HepG2 (cell line): ENCODE results near the gene KCND2. TPM values are rescaled to one million over a fixed set of nuclear protein-coding genes. Genes with fewer than 3 reads are reported as not detected.

Experiments used
- ATAC-seq: fragments of 200-7000 bp; cut with Tn5 transposase; 3 replicates; pipeline ENCODE4 v1.9.1; 2020; ENCODE audit warnings: mild to moderate bottlenecking, moderate library complexity
- BruUV-seq: library from RNA; stranded (reverse); fragments of 400-500 nt; replicated peaks from 2 replicates; lab custom pipeline; 2021; lab: Mats Ljungman, UMichigan
- CTCF ChIA-PET: fragments of 300-600 bp; formaldehyde crosslinking; extraction: SDS; loops from one replicate; lab custom pipeline; 2021; ENCODE audit warnings: low total read pairs, inconsistent platforms, low intra/inter-chr PET ratio; lab: Yijun Ruan, JAX
- POLR2A ChIA-PET: fragments of 350-600 bp; sonication (Branson Sonifier 250); formaldehyde crosslinking; loops from one replicate; lab custom pipeline; 2020; ENCODE audit warnings: antibody characterized with exemption, inconsistent platforms; lab: Yijun Ruan, JAX
- DNase-seq: peaks from one replicate; pipeline ENCODE4 v3.0.0-alpha.2; 2015; ENCODE audit warnings: low spot score
- FAIRE-seq: peaks from 3 replicates; lab custom pipeline; 2011; peaks lifted over from hg19 to GRCh38; lab: Jason Lieb, UNC
- H2AFZ ChIP-seq: one replicate; pipeline ENCODE4 v1.6.1; 2011; ENCODE audit warnings: low read length, inconsistent platforms
- H3K27ac ChIP-seq: fragments of 300-600 bp; 3 replicates; pipeline ENCODE4 v1.8.0; 2011; ENCODE audit warnings: mixed run types, mild to moderate bottlenecking, mixed read lengths, low read length, inconsistent platforms; ENCODE audit not compliant: insufficient read depth; ENCODE audit errors: extremely low read length
- H3K27me3 ChIP-seq, 2 experiments: fragments of 200-600 bp in 1 of 2; 2 replicates in 1 of 2; 3 replicates in 1 of 2; pipeline versions ENCODE4 v1.6.0 to v1.8.0; 2011; ENCODE audit warnings: low read length in 2 of 2, mild to moderate bottlenecking in 2 of 2, moderate library complexity in 2 of 2, inconsistent platforms in 1 of 2; ENCODE audit not compliant: insufficient read depth in 2 of 2, control insufficient read depth in 1 of 2
- H3K36me3 ChIP-seq, 2 experiments: fragments of 200-600 bp in 1 of 2; replicated peaks in 1 of 2; 2 replicates in 1 of 2; 3 replicates in 1 of 2; pipeline versions ENCODE4 v1.5.1 to v1.8.0; 2011; ENCODE audit warnings: low read length in 2 of 2, inconsistent platforms in 1 of 2; ENCODE audit not compliant: insufficient read depth in 2 of 2, control insufficient read depth in 1 of 2
- H3K4me1 ChIP-seq: 2 replicates; pipeline ENCODE4 v1.5.1; 2012; ENCODE audit warnings: low read length, inconsistent platforms; ENCODE audit not compliant: insufficient read depth
- H3K4me2 ChIP-seq: 2 replicates; pipeline ENCODE4 v1.6.0; 2011; ENCODE audit warnings: low read depth, low read length, inconsistent platforms
- H3K4me3 ChIP-seq, 3 experiments: fragments of 200-600 bp in 1 of 3; sonication (generic), shearing (Covaris generic) in 1 of 3; replicated peaks in 1 of 3; 2 replicates each; pipeline ENCODE4 v1.5.1; 2011 to 2016; ENCODE audit warnings: low read length in 3 of 3, inconsistent platforms in 2 of 3, low read depth in 2 of 3, mild to moderate bottlenecking in 2 of 3, control low read depth in 1 of 3, mixed read lengths in 1 of 3; ENCODE audit not compliant: insufficient read depth in 1 of 3
- H3K79me2 ChIP-seq: one replicate; pipeline ENCODE4 v1.6.1; 2011; ENCODE audit warnings: low read length, inconsistent platforms; ENCODE audit not compliant: insufficient read depth
- H3K9ac ChIP-seq: 2 replicates; pipeline ENCODE4 v1.6.0; 2011; ENCODE audit warnings: mild to moderate bottlenecking, low read depth, low read length, inconsistent platforms; ENCODE audit not compliant: insufficient read depth
- H3K9me3 ChIP-seq: 2 replicates; pipeline ENCODE4 v1.5.1; 2012; ENCODE audit warnings: mild to moderate bottlenecking, low read length
- H4K20me1 ChIP-seq: 2 replicates; pipeline ENCODE4 v1.6.0; 2011; ENCODE audit warnings: inconsistent platforms, mild to moderate bottlenecking, low read length, moderate library complexity; ENCODE audit not compliant: insufficient read depth
- AGO1 ChIP-seq: fragments of 200-400 bp; formaldehyde crosslinking; IDR thresholded peaks from 2 replicates; pipeline ENCODE4 v1.6.1; 2017; ENCODE audit warnings: mild to moderate bottlenecking, low read depth, low read length, moderate library complexity; ENCODE audit not compliant: poor library complexity, severe bottlenecking
- AKAP8 ChIP-seq: sonication (generic); formaldehyde crosslinking; IDR thresholded peaks from 2 replicates; pipeline ENCODE4 v1.5.1; 2020; ENCODE audit warnings: mild to moderate bottlenecking, missing genetic modification reagents
- ATRX ChIP-seq: sonication (generic); formaldehyde crosslinking; IDR thresholded peaks from 2 replicates; pipeline ENCODE4 v1.4.0; 2020; ENCODE audit warnings: missing genetic modification reagents, borderline replicate concordance
- BCL6 ChIP-seq: IDR thresholded peaks from 2 replicates; pipeline ENCODE4 v1.6.1; 2016; ENCODE audit warnings: missing genetic modification reagents, missing compliant biosample characterization
- NRL ChIP-seq: sonication (generic); formaldehyde crosslinking; IDR thresholded peaks from 2 replicates; pipeline ENCODE4 v1.5.0; 2020; ENCODE audit warnings: missing genetic modification reagents, mild to moderate bottlenecking, moderate library complexity, borderline replicate concordance
- SMARCC2 ChIP-seq: fragments of 450-650 bp; IDR thresholded peaks from 2 replicates; pipeline ENCODE4 v1.6.1; 2017; ENCODE audit warnings: antibody characterized with exemption, mild to moderate bottlenecking
- SP5 ChIP-seq: IDR thresholded peaks from 2 replicates; pipeline ENCODE4 v1.6.1; 2016; ENCODE audit warnings: low read depth, borderline replicate concordance
- SRSF1 ChIP-seq: fragments of 200-400 bp; formaldehyde crosslinking; optimal IDR thresholded peaks from 2 replicates; pipeline ENCODE3; 2017; ENCODE audit warnings: mild to moderate bottlenecking, low read depth, low read length, moderate library complexity
- SRSF4 ChIP-seq: fragments of 200-400 bp; formaldehyde crosslinking; IDR thresholded peaks from one replicate; pipeline ENCODE4 v1.6.1; 2018; ENCODE audit warnings: mild to moderate bottlenecking, low read depth, low read length, moderate library complexity; ENCODE audit not compliant: poor library complexity, severe bottlenecking
- TMF1 ChIP-seq: sonication (generic); formaldehyde crosslinking; IDR thresholded peaks from 2 replicates; pipeline ENCODE4 v1.8.1; 2022; ENCODE audit warnings: low read depth, missing genetic modification reagents
- WGBS: methylation state at CpG from one replicate; pipeline ENCODE4 v1.1.6; 2017; ENCODE audit warnings: low lambda C conversion rate; 5-methylcytosine and 5-hydroxymethylcytosine counted together
- in situ Hi-C: cut with HindIII; loops from 2 replicates; pipeline ENCODE4 v1.10.0; 2017; ENCODE audit warnings: low pct_unique_long_range_greater_than_20kb; ENCODE audit not compliant: extremely low pct_ligation_motif_present
- intact Hi-C: fragments of 100-400 bp; cut with micrococcal nuclease; formaldehyde crosslinking; loops from one replicate; pipeline ENCODE4 v1.10.0; 2022; ENCODE audit not compliant: unreplicated experiment
- polyA plus RNA-seq, 8 experiments: library from polyadenylated mRNA; depleted of rRNA in 3 of 8; stranded (reverse) in 7 of 8; unstranded in 1 of 8; fragments of >200 nt; fragmentation: Illumina TruSeq in 4 of 8; extraction: Trizol in 4 of 8; gene quantifications; 2 replicates each; pipeline versions ENCODE4 v1.2.1 to v1.2.3, GENCODE V29; 2011 to 2016; ENCODE audit warnings: low read depth in 4 of 8, missing spikeins in 1 of 8, mixed read lengths in 1 of 8; ENCODE audit not compliant: insufficient read depth in 1 of 8
- total RNA-seq, 5 experiments: library from RNA; depleted of rRNA; stranded (reverse); fragments of >200 nt; fragmentation: Illumina TruSeq; extraction: Trizol; gene quantifications; 2 replicates each; pipeline ENCODE4 v1.2.3, GENCODE V29; 2016; ENCODE audit warnings: low read depth in 1 of 5
- TF ChIP-seq, protein P1 (sequence below): sonication (generic); formaldehyde crosslinking; IDR thresholded peaks from 2 replicates; pipeline ENCODE4 v1.5.1; 2020; ENCODE audit warnings: mild to moderate bottlenecking, moderate library complexity, missing genetic modification reagents
- TF ChIP-seq, protein P2 (sequence below): sonication (generic); formaldehyde crosslinking; IDR thresholded peaks from 2 replicates; pipeline ENCODE4 v1.4.0; 2020; ENCODE audit warnings: missing genetic modification reagents, mild to moderate bottlenecking, borderline replicate concordance
- TF ChIP-seq, protein P3 (sequence below): IDR thresholded peaks from 2 replicates; pipeline ENCODE4 v1.6.1; 2016; ENCODE audit warnings: missing compliant biosample characterization, missing genetic modification reagents, borderline replicate concordance
- TF ChIP-seq, protein P4 (sequence below): sonication (generic); formaldehyde crosslinking; IDR thresholded peaks from 2 replicates; pipeline ENCODE4 v1.8.0; 2022; ENCODE audit warnings: mild to moderate bottlenecking, missing genetic modification reagents, moderate library complexity
- TF ChIP-seq, protein P5 (sequence below): sonication (generic); formaldehyde crosslinking; IDR thresholded peaks from 2 replicates; pipeline ENCODE4 v1.4.0; 2020; ENCODE audit warnings: missing genetic modification reagents, mild to moderate bottlenecking, borderline replicate concordance

The KCND2 gene
- total and polyA plus RNA-seq, 2 of the 13 experiments (the other 11 are each of a cell fraction or from before 2014, with no cell fraction given), result not detected

DNA sequence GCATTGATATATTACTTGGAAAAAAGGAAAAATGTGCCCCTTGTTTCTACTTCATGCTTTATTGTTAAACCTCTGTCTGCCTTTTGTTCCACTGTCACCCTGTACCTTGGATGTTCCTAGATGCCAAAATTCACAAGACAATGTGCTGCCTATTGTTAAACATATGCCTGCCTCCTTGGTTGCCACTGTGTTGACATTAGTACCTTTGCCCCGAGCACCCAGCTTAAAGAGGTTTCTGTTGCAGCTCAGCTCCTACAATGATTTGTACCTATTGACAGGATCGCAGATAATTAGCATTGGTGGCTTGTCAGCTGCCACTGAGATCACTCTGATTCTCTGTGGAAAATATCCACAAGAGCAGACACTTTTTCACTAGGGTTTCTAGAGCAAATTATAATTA lies 188.0 kb downstream of the KCND2 start (continued):
- no peak for TF ChIP-seq SRSF4
- no peak for TF ChIP-seq AKAP8 (CRISPR knock-in tag)
- no peak for TF ChIP-seq AGO1
- TF ChIP-seq SRSF1, result no peak
- no peak for TF ChIP-seq ATRX (CRISPR knock-in tag)

DNA sequence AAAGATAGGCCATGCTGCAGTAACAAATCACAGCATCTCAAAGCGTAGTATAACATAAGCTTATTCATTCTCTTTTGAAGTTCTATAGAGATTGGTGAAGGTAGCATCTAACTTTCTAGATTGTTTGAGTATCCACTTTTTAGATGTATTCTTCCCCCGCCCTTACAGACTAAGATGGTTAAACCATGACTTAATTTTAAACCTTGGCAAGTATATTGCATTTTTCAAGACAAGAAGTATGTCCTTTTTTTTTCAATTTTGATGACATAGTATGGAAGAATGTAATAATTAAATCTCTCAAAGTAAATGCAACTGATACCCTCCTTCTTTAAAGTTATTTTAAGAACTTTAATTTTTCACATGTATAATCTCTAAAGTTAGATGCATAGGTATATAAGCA lies 190.0 kb downstream of the KCND2 start:
- H3K4me2 ChIP-seq, result no peak overlapping the region
- ChIA-PET POLR2A (no interaction called here), CTCF (no interaction called here)
- no peaks in the 10 kb centered on the region for H3K27me3 ChIP-seq
- FAIRE-seq (no peak), DNase-seq (no peak), ATAC-seq (no peak)
- H3K9ac ChIP-seq, result no peak overlapping the region
- no peaks in the 10 kb centered on the region for H3K79me2 ChIP-seq
- in situ Hi-C loops (no loop called here), intact Hi-C loops (no loop called here)
- no peaks in the 10 kb centered on the region for H3K4me1 ChIP-seq
- no peak overlapping the region for H2AFZ ChIP-seq
- BruUV-seq, result no TSS peak
- 0 out of 2 replicates have a peak, but pooled peaks cover 4% of the 10 kb centered on the region for H3K9me3 ChIP-seq
- 6% methylated on average over 2 of the region's 2 CpGs for WGBS
- no peak overlapping the region for H3K4me3 ChIP-seq
- no peaks in the 10 kb centered on the region for H3K36me3 ChIP-seq
- no peak overlapping the region for H3K27ac ChIP-seq
- H4K20me1 ChIP-seq, result no peaks in the 10 kb centered on the region
- TF ChIP-seq, protein P1, sequence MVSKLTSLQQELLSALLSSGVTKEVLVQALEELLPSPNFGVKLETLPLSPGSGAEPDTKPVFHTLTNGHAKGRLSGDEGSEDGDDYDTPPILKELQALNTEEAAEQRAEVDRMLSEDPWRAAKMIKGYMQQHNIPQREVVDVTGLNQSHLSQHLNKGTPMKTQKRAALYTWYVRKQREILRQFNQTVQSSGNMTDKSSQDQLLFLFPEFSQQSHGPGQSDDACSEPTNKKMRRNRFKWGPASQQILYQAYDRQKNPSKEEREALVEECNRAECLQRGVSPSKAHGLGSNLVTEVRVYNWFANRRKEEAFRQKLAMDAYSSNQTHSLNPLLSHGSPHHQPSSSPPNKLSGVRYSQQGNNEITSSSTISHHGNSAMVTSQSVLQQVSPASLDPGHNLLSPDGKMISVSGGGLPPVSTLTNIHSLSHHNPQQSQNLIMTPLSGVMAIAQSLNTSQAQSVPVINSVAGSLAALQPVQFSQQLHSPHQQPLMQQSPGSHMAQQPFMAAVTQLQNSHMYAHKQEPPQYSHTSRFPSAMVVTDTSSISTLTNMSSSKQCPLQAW (CRISPR knock-in tag), result no peak
- TF ChIP-seq, protein P2, sequence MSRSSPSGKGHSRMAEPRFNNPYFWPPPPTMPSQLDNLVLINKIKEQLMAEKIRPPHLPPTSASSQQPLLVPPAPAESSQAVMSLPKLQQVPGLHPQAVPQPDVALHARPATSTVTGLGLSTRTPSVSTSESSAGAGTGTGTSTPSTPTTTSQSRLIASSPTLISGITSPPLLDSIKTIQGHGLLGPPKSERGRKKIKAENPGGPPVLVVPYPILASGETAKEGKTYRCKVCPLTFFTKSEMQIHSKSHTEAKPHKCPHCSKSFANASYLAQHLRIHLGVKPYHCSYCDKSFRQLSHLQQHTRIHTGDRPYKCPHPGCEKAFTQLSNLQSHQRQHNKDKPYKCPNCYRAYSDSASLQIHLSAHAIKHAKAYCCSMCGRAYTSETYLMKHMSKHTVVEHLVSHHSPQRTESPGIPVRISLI, result no peak
- TF ChIP-seq BCL6 (CRISPR knock-in tag), result no peak
- TF ChIP-seq, protein P3, sequence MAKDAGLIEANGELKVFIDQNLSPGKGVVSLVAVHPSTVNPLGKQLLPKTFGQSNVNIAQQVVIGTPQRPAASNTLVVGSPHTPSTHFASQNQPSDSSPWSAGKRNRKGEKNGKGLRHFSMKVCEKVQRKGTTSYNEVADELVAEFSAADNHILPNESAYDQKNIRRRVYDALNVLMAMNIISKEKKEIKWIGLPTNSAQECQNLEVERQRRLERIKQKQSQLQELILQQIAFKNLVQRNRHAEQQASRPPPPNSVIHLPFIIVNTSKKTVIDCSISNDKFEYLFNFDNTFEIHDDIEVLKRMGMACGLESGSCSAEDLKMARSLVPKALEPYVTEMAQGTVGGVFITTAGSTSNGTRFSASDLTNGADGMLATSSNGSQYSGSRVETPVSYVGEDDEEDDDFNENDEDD (CRISPR knock-in tag), result no peak
- no peak for TF ChIP-seq NRL (CRISPR knock-in tag)
- no peak for TF ChIP-seq SP5 (CRISPR knock-in tag)
- no peak for TF ChIP-seq SMARCC2
- TF ChIP-seq, protein P4, sequence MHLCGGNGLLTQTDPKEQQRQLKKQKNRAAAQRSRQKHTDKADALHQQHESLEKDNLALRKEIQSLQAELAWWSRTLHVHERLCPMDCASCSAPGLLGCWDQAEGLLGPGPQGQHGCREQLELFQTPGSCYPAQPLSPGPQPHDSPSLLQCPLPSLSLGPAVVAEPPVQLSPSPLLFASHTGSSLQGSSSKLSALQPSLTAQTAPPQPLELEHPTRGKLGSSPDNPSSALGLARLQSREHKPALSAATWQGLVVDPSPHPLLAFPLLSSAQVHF (CRISPR knock-in tag), result no peak
- TF ChIP-seq, protein P5, sequence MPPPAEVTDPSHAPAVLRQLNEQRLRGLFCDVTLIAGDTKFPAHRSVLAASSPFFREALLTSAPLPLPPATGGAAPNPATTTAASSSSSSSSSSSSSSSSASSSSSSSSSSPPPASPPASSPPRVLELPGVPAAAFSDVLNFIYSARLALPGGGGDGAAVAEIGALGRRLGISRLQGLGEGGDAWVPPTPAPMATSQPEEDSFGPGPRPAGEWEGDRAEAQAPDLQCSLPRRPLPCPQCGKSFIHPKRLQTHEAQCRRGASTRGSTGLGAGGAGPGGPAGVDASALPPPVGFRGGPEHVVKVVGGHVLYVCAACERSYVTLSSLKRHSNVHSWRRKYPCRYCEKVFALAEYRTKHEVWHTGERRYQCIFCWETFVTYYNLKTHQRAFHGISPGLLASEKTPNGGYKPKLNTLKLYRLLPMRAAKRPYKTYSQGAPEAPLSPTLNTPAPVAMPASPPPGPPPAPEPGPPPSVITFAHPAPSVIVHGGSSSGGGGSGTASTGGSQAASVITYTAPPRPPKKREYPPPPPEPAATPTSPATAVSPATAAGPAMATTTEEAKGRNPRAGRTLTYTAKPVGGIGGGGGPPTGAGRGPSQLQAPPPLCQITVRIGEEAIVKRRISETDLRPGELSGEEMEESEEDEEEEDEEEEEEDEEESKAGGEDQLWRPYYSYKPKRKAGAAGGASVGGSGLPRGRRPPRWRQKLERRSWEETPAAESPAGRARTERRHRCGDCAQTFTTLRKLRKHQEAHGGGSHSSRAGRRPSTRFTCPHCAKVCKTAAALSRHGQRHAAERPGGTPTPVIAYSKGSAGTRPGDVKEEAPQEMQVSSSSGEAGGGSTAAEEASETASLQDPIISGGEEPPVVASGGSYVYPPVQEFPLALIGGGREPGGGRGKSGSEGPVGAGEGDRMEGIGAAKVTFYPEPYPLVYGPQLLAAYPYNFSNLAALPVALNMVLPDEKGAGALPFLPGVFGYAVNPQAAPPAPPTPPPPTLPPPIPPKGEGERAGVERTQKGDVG (CRISPR knock-in tag), result no peak
- TF ChIP-seq TMF1 (CRISPR knock-in tag), result no peak
